Measurements from ENCODE around the gene TRIM41. TPM values are rescaled to one million over a fixed set of nuclear protein-coding genes. Genes with fewer than 3 reads are reported as not detected.
A peak's percentile ranks its signal among the peaks of the same experiment; 100 is the strongest.
"Not testable (repeated sequence)": the region's sequence is repeated elsewhere in the genome, so short reads cannot be mapped to it uniquely, and the experiment has no call there.

Gene TRIM41
- polyA plus RNA-seq, 1 of the 3 experiments (the other 2 are of a cell fraction) = 35.9 TPM

GRCh38 chr5:181281984-181282316 is 58.9 kb downstream of the TRIM41 start:
- Histone ChIP-seq H3K9me3 (no peaks in the 10 kb centered on the region), H2AFZ (ENCODE audit: low read depth) (no peak overlapping the region), H3F3A (replicated peaks; ENCODE audit: insufficient read depth) (peaks cover 14% of the 10 kb centered on the region), H3K4me1 (ENCODE audit: control insufficient read depth in 1 of 2, insufficient read depth in 2 of 2, low read depth in 1 of 2, low read length in 1 of 2) (peaks cover 0 to 9% of the 10 kb centered on the region in 2 experiments; a peak in 1 of 4 replicates), H3K4me3 (ENCODE audit: low read depth in 2 of 2, low read length in 1 of 2) (peak overlapping the region; percentile 60 to 82), H3K9ac (peak overlapping the region; percentile 92; the same call in 1 of the 2 replicates), H3K27ac (ENCODE audit: low read depth in 2 of 2, low read length in 1 of 2) (peak overlapping the region in 1 of 2 experiments; percentile 97; a peak in 2 of 4 replicates), H3K9me2 (no peaks in the 10 kb centered on the region), H3K27me3 (ENCODE audit: insufficient read depth) (no peaks in the 10 kb centered on the region), H4K20me1 (ENCODE audit: insufficient read depth) (peaks cover 40% of the 10 kb centered on the region), H3K79me2 (ENCODE audit: insufficient read depth) (peaks cover 37% of the 10 kb centered on the region), H3K4me2 (peak overlapping the region; percentile 96), H3K36me3 (replicated peaks in 1 of 2; ENCODE audit: control insufficient read depth in 1 of 2, insufficient read depth in 2 of 2, low read length in 1 of 2) (peaks cover 7 to 11% of the 10 kb centered on the region in 2 experiments)
- 10% methylated on average over 15 of the region's 18 CpGs for WGBS (ENCODE audit: low lambda C conversion rate)
- POLR2A ChIA-PET = interaction anchor here (0.7 to 2.1 kb wide), 7 partner anchors 20 to 58 kb away, joined by 3 to 20 read pairs (median 5); partner anchors contain the start of gene RACK1
- CTCF ChIA-PET = interaction anchor here (0.8 to 1.8 kb wide), 3 partner anchors 21 to 97 kb away, joined by 3 to 7 read pairs (median 3); partner anchors contain the start of gene TRIM52
- no peak for TF ChIP-seq SMC3 (IDR thresholded peaks at IDR 0.05; ENCODE audit: low read depth, low read length)
- no peak for TF ChIP-seq MXI1 (IDR thresholded peaks at IDR 0.05; ENCODE audit: low read depth, low read length)
- no peak for TF ChIP-seq ZBTB33 (IDR thresholded peaks at IDR 0.05; ENCODE audit: borderline replicate concordance, low read depth)
- TF ChIP-seq IRF3 (IDR thresholded peaks at IDR 0.05; ENCODE audit: low read depth, low read length) = no peak
- no peak for TF ChIP-seq PBX3 (IDR thresholded peaks at IDR 0.05)
- no peak for TF ChIP-seq NRF1 (IDR thresholded peaks at IDR 0.05; ENCODE audit: low read depth, low read length)
- no peak for TF ChIP-seq EP300 (IDR thresholded peaks at IDR 0.05; ENCODE audit: borderline replicate concordance in 1 of 2, low read depth in 1 of 2, low read length in 1 of 2)
- TF ChIP-seq YY1 (IDR thresholded peaks at IDR 0.05; ENCODE audit: low read depth) = no peak
- no peak; the same call in 1 of the 2 replicates for TF ChIP-seq MAX (IDR thresholded peaks at IDR 0.05; ENCODE audit: low read depth)
- no peak for TF ChIP-seq ELF1 (IDR thresholded peaks at IDR 0.05)
- TF ChIP-seq TCF12 (IDR thresholded peaks at IDR 0.05) = no peak
- DNase-seq = no peak

- DNase-seq; H3K4me1 ChIP-seq (ENCODE audit: control insufficient read depth in 1 of 2, insufficient read depth in 2 of 2, low read depth in 1 of 2, low read length in 1 of 2); H2AFZ ChIP-seq (ENCODE audit: low read depth); H3K9me2 ChIP-seq; H3K27ac ChIP-seq (ENCODE audit: low read depth in 2 of 2, low read length in 1 of 2); H3K27me3 ChIP-seq (ENCODE audit: insufficient read depth); H3K9ac ChIP-seq; H3K9me3 ChIP-seq; CTCF ChIA-PET: not testable (repeated sequence)
- peaks cover 44% of the 10 kb centered on the region for H4K20me1 ChIP-seq (ENCODE audit: insufficient read depth)
- peaks cover 14% of the 10 kb centered on the region for H3F3A ChIP-seq (replicated peaks; ENCODE audit: insufficient read depth)
- H3K4me3 ChIP-seq (ENCODE audit: low read depth in 2 of 2, low read length in 1 of 2) = peak overlapping the region in 1 of 2 experiments; percentile 82; a peak in 2 of 4 replicates
- 67% methylated on average over 13 of the region's 16 CpGs for WGBS (ENCODE audit: low lambda C conversion rate)
- peaks cover 7 to 15% of the 10 kb centered on the region in 2 experiments for H3K36me3 ChIP-seq (replicated peaks in 1 of 2; ENCODE audit: control insufficient read depth in 1 of 2, insufficient read depth in 2 of 2, low read length in 1 of 2)
- 0 out of 2 replicates have a peak overlapping the region, but pooled peaks have one; percentile 96 for H3K4me2 ChIP-seq
- POLR2A ChIA-PET = interaction anchor here (1.3 kb wide), 1 partner anchor 48 kb away, joined by 6 read pairs; no protein-coding TSS in a partner anchor
- H3K79me2 ChIP-seq (ENCODE audit: insufficient read depth) = peaks cover 42% of the 10 kb centered on the region
These were observed 59.3 kb downstream of the TRIM41 start for GRCh38 chr5:181282415-181282814.
